Fibroblast of skin of right biceps (primary cell): ENCODE measurements around the gene DNM3.

Experiments used
- DNase-seq: peaks from one replicate; pipeline ENCODE4 v3.0.0-alpha.2; 2013

DNM3 gene

GRCh38 chr1:171873664-171874063 lies 32.4 kb downstream of the DNM3 start:
- DNase-seq: no peak

DNA sequence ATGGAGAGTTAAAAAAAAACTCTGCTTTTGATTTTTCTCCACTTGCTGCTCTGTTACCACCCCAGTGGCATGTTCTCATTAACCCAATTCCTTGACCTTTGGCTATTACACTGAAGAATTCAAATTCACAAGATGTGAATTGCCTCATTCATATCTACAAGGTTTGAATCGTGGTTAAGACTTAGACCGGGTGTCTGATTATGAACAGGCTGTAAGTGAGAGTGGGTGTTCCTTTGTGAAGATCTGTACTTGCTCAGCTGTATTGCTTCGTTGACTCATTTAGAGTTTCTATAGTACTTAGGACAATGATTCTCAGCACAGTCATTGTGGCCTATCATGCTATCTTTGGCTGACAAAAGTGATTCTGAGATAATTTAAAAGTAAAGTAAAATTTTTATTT lies 36.4 kb downstream of the DNM3 start:
- no peak for DNase-seq

DNA sequence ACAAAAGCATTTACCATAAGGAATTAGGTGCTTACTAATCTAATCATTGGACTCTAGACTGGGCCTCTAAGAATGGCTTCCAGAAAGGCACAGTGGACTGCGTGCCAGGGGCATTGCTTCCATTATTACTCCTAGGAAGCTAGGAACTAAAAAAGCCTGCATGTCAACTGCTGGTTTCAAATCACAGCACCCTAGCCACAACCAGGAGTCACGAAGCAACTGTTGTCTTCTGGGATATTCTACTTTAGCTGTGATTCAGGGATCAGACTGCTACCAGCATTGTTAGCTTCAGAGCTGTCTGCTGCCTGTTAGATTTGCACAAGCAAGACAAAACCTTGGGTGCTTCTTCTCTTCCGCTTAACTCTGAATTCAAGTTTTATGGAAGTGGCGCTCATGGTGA lies 38.3 kb downstream of the DNM3 start:
- DNase-seq: no peak

- no peak for DNase-seq
Observed at GRCh38 chr1:171881442-171881841, 40.1 kb downstream of the DNM3 start.

- no peak for DNase-seq
Observed at GRCh38 chr1:171883849-171884248, 42.6 kb downstream of the DNM3 start.

DNA sequence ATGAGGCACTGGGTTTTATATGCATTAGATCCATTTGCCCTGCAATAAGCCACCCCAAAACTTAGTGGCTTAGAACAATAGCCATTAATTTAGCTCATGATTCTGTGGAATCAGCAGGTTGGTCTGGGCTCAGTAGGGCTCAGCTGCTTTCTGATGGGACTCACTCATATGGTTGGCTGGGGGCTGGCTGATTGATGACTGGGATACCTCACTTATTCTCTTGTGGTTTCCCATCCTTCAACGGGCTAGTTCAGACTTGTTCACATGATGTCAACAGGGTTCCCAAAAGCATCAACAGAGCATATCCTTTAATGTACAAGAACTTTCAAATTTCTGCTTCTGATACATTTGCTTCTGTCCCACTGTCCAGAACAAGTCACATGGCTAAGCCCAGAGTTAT lies 43.2 kb downstream of the DNM3 start:
- no peak for DNase-seq

DNA sequence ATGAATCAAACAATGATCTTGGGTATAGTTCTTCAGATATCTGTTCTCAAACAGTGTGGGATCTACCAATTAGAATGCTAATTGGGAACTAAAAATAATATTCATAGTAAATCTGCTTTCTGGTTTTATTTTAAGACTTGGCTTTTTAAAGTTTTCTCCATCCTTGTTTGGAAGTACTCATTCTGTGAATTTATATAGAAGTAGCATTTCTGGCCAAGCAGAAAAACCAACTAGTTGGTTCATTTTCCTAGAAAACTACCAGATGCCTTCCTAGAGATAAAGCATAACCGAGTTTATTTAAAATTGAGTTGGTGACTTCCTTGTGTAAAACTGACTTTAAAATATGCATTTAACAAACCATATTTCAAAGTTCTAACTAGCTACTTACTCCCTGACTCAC lies 48.8 kb downstream of the DNM3 start:
- DNase-seq: no peak

GRCh38 chr1:171896936-171897703 lies 55.8 kb downstream of the DNM3 start:
- DNase-seq: no peak

- DNase-seq: no peak
Observed at GRCh38 chr1:171898941-171899340, 57.6 kb downstream of the DNM3 start.

DNA sequence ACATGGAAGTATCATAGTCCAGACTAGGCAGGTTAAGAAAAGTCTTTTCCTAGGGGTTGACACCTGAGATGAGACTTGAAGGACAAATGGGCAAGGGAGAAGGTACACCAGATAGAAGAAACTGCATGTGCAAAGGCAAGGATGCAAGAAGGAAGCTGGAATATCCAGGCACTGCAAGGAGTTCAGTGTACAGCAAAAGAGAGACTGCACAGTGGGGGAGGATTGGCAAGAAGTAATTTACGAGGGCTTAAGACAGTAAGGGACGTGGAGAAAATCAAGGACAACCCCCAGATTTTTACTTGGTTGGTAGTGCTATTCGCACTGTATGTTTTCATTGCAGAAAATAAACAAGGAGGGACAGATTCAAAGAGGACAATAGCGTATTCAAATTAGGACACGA lies 58.5 kb downstream of the DNM3 start:
- no peak for DNase-seq

DNA sequence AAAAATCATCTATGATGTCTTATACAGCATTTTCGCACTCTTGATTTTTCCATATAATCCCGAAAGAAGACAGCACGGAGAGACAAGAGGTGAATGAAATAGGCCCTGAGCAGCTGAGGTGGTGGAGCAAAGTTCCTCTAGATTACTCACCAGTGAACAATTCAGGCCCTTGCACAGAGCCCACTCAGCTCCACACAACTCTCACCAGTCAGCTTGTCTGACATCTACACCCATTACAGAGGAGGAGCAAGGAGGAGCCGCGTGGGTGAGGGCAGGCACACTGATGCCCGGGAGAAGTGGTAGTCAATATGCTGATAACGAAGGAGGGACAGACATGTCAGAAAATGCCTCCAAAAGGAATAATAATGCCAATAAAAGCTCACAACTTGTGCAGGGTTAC lies 59.9 kb downstream of the DNM3 start:
- peak; percentile 8 for DNase-seq

- no peak for DNase-seq
Observed at GRCh38 chr1:171902527-171902926, 61.2 kb downstream of the DNM3 start.

- no peak for DNase-seq
Observed at GRCh38 chr1:171904778-171905450, 63.6 kb downstream of the DNM3 start.

DNA sequence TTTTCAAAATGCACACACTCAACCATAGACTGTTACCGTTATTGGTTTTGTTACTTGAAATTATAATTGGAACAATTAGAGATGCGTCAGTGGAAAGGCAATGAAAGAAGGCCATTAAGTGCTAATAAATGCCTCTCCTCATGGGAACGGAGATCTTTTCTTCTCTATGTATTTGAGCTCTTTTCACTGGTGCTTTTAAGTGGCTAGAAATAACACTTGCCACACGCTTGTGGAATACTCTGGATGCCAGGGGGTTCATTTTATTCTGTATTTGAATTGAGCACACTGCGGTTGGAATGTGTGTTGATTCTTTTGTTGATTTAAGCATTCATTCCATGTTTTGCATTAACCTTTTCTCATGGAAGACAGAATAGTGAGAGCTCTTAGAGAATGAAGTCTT lies 68.4 kb downstream of the DNM3 start:
- DNase-seq: no peak

DNA sequence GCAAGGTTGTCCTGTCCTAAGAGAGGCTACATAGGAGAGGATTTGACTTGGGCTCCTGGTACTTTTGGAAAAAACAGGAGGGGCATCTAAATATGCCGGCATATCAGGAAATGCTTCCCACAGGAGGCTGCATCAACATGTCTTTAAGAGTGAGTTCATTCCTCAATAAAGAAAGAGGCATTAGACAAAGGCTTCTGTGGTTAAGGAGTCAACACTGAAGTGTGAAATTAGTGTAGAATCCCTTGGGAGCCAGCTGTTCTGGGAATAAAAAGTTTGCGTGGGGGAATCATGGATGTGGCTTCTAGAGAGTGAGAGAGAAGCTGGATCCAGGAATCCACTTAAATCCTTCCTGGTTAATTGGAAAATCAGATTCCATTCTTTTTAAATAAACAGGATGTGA lies 69.5 kb downstream of the DNM3 start:
- DNase-seq: no peak

- peak; percentile 14 for DNase-seq
Observed at GRCh38 chr1:171911506-171911905, 70.2 kb downstream of the DNM3 start.

GRCh38 chr1:171912509-171913175 lies 71.3 kb downstream of the DNM3 start:
- DNase-seq: no peak

DNA sequence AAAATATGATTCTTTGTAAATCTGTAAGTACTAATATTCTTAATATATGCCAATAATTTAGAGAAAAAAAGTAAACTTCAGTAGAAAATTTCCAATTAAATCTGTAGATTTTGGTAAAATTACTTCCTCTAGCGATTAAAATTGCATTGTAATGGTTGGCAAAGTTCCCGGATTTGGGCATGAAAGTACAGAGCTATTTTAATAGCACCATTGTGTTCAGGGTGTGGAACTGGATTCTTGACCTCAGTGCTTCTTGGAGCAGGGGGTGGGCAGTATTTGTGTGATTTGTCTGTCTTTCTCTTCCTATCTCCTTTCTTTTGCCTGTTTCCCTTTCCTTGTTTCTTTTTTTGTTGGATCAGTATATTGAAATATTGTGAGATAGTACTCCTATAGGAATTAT lies 72.1 kb downstream of the DNM3 start:
- DNase-seq: peak; percentile 5

DNA sequence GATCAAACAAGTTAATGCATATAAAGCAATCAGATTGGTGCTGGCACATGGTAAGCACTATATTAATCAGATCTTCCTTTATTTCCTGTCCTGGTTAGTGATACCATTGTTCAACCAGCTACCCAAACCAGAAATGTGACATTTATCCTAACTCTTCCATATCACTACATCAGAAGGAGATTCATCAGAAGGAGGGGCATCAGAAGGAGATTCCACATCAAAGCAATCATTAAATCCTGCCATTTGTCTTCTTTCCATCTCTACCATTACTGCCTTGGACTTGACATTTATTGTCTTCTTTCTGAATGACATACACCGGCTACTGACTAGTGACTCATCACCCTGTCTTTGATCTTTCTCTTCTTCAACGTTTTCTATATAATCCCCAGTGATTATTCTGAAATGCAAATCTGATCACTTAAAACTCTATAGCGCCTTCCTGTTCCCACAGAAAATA lies 75.0 kb downstream of the DNM3 start:
- DNase-seq: no peak

- DNase-seq: no peak
Observed at GRCh38 chr1:171917331-171917730, 76.0 kb downstream of the DNM3 start.

- no peak for DNase-seq
Observed at GRCh38 chr1:171919891-171920887, 78.9 kb downstream of the DNM3 start.

DNA sequence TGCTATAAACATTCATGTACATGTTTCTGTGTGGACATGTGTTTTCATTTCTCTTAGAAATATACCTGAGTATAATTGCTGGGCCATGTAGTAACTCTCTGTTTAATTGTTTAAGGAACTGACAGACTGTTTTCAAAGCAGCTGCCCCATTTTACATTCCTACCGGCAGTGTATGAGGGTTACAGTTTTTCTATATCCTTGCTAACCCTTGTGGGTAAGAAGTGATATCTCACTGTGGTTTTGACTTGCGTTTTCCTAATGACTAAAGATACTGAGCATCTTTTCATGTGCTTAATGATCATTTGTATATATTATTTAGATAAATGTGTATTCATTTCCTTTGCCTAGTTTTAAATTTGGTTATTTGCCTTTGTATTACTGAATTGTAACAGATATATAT lies 81.7 kb downstream of the DNM3 start:
- no peak for DNase-seq

DNA sequence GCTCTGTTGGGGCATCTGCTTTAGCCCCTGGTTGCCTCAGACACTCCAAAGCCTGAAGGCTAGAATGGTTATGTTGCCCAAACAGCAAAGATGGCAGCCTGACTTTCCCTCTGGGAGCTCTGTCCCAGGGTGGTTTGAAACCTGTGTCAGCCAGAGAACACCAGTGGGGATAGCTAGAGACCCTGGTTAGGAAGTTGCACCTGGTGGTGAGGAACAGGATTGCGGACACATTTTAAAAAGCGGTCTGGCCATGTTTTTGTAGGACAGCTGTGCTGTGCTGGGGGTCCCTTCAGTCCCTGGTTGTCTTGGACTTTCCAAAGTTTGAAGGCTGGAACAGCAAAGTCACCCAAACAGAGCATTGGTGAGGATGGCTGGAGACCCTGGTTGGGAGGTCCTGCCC lies 87.8 kb downstream of the DNM3 start:
- no peak for DNase-seq
